ENCODE data around the gene MEGF10. TPM values are rescaled to one million over a fixed set of nuclear protein-coding genes. Genes with fewer than 3 reads are reported as not detected.
"Not testable (repeated sequence)": the region's sequence is repeated elsewhere in the genome, so short reads cannot be mapped to it uniquely, and the experiment has no call there.

The MEGF10 gene
- total RNA-seq, 2 experiments from 2014 or later = not detected

- no peaks in the 10 kb centered on the region for H3K4me1 Mint-ChIP-seq (ENCODE audit: low read depth)
- ChIA-PET POLR2A (no interaction called here), CTCF (no interaction called here)
- no peaks in the 10 kb centered on the region for H3K9me3 Mint-ChIP-seq (ENCODE audit: insufficient read depth)
- no peak overlapping the region for H3K27ac Mint-ChIP-seq
- ATAC-seq (no peak), DNase-seq (no peak)
- H3K36me3 Mint-ChIP-seq (ENCODE audit: low read depth) = no peaks in the 10 kb centered on the region
- no peak overlapping the region for H3K4me3 Mint-ChIP-seq
- H3K27me3 Mint-ChIP-seq (ENCODE audit: low read depth) = peaks cover 67% of the 10 kb centered on the region
Observed at GRCh38 chr5:127288676-127289075, 1.9 kb upstream of the MEGF10 start.

GRCh38 chr5:127290946-127291693 is 524 bp downstream of the MEGF10 start:
- peaks cover 62% of the 10 kb centered on the region for H3K27me3 Mint-ChIP-seq (ENCODE audit: low read depth)
- H3K4me3 Mint-ChIP-seq = no peak overlapping the region
- no peaks in the 10 kb centered on the region for H3K36me3 Mint-ChIP-seq (ENCODE audit: low read depth)
- ATAC-seq (no peak), DNase-seq (no peak)
- no peaks in the 10 kb centered on the region for H3K4me1 Mint-ChIP-seq (ENCODE audit: low read depth)
- POLR2A ChIA-PET = no interaction called here
- CTCF ChIA-PET = interaction anchor here (4.0 kb wide), 1 partner anchor 23 kb away, joined by 14 read pairs; no protein-coding TSS in a partner anchor
- no peak overlapping the region for H3K27ac Mint-ChIP-seq
- no peaks in the 10 kb centered on the region for H3K9me3 Mint-ChIP-seq (ENCODE audit: insufficient read depth)

GRCh38 chr5:127292030-127292735 is 1.6 kb downstream of the MEGF10 start:
- H3K9me3 Mint-ChIP-seq (ENCODE audit: insufficient read depth) = no peaks in the 10 kb centered on the region
- no peak overlapping the region for H3K4me3 Mint-ChIP-seq
- ChIA-PET POLR2A (no interaction called here), CTCF (interaction anchor here (0.6 to 4.0 kb wide), 2 partner anchors 21 to 200 kb away, joined by 3 to 14 read pairs; no protein-coding TSS in a partner anchor)
- peaks cover 63% of the 10 kb centered on the region for H3K27me3 Mint-ChIP-seq (ENCODE audit: low read depth)
- no peak for DNase-seq
- no peaks in the 10 kb centered on the region for H3K4me1 Mint-ChIP-seq (ENCODE audit: low read depth)
- no peak for ATAC-seq
- H3K27ac Mint-ChIP-seq = no peak overlapping the region
- no peaks in the 10 kb centered on the region for H3K36me3 Mint-ChIP-seq (ENCODE audit: low read depth)

- H3K9me3 Mint-ChIP-seq (ENCODE audit: insufficient read depth) = no peaks in the 10 kb centered on the region
- ChIA-PET POLR2A (no interaction called here), CTCF (interaction anchor here (4.0 kb wide), 1 partner anchor 20 kb away, joined by 14 read pairs; no protein-coding TSS in a partner anchor)
- no peak overlapping the region for H3K4me3 Mint-ChIP-seq
- ATAC-seq (no peak), DNase-seq (no peak)
- peaks cover 60% of the 10 kb centered on the region for H3K27me3 Mint-ChIP-seq (ENCODE audit: low read depth)
- no peaks in the 10 kb centered on the region for H3K4me1 Mint-ChIP-seq (ENCODE audit: low read depth)
- no peaks in the 10 kb centered on the region for H3K36me3 Mint-ChIP-seq (ENCODE audit: low read depth)
- no peak overlapping the region for H3K27ac Mint-ChIP-seq
Observed at GRCh38 chr5:127293373-127293772, 2.8 kb downstream of the MEGF10 start.

- no peaks in the 10 kb centered on the region for H3K4me1 Mint-ChIP-seq (ENCODE audit: low read depth)
- H3K36me3 Mint-ChIP-seq (ENCODE audit: low read depth) = no peaks in the 10 kb centered on the region
- POLR2A ChIA-PET = no interaction called here
- ATAC-seq (no peak), DNase-seq (no peak)
- no peak overlapping the region for H3K4me3 Mint-ChIP-seq
- H3K27ac Mint-ChIP-seq = no peak overlapping the region
- no peaks in the 10 kb centered on the region for H3K9me3 Mint-ChIP-seq (ENCODE audit: insufficient read depth)
- peaks cover 51% of the 10 kb centered on the region for H3K27me3 Mint-ChIP-seq (ENCODE audit: low read depth)
- CTCF ChIA-PET = interaction anchor here (0.7 to 4.0 kb wide), 2 partner anchors 19 to 515 kb away, joined by 3 to 14 read pairs; no protein-coding TSS in a partner anchor
Observed at GRCh38 chr5:127294829-127295228, 4.2 kb downstream of the MEGF10 start.

GRCh38 chr5:127295454-127295853 is 4.9 kb downstream of the MEGF10 start:
- H3K4me1 Mint-ChIP-seq (ENCODE audit: low read depth) = no peaks in the 10 kb centered on the region
- no peaks in the 10 kb centered on the region for H3K9me3 Mint-ChIP-seq (ENCODE audit: insufficient read depth)
- H3K36me3 Mint-ChIP-seq (ENCODE audit: low read depth) = no peaks in the 10 kb centered on the region
- no peak overlapping the region for H3K27ac Mint-ChIP-seq
- no peak for DNase-seq
- no peak overlapping the region for H3K4me3 Mint-ChIP-seq
- ATAC-seq = no peak
- H3K27me3 Mint-ChIP-seq (ENCODE audit: low read depth) = peaks cover 44% of the 10 kb centered on the region
- CTCF ChIA-PET = interaction anchor here (0.7 kb wide), 1 partner anchor 516 kb away, joined by 3 read pairs; no protein-coding TSS in a partner anchor
- POLR2A ChIA-PET = no interaction called here

GRCh38 chr5:127296321-127296720 is 5.7 kb downstream of the MEGF10 start:
- DNase-seq (no peak), ATAC-seq (no peak)
- peaks cover 39% of the 10 kb centered on the region for H3K27me3 Mint-ChIP-seq (ENCODE audit: low read depth)
- no peaks in the 10 kb centered on the region for H3K9me3 Mint-ChIP-seq (ENCODE audit: insufficient read depth)
- no peak overlapping the region for H3K27ac Mint-ChIP-seq
- ChIA-PET POLR2A (no interaction called here), CTCF (no interaction called here)
- H3K36me3 Mint-ChIP-seq (ENCODE audit: low read depth) = no peaks in the 10 kb centered on the region
- no peak overlapping the region for H3K4me3 Mint-ChIP-seq
- H3K4me1 Mint-ChIP-seq (ENCODE audit: low read depth) = no peaks in the 10 kb centered on the region

- peaks cover 33% of the 10 kb centered on the region for H3K27me3 Mint-ChIP-seq (ENCODE audit: low read depth)
- DNase-seq; H3K27ac Mint-ChIP-seq; H3K36me3 Mint-ChIP-seq (ENCODE audit: low read depth); CTCF ChIA-PET; ATAC-seq; POLR2A ChIA-PET; H3K4me1 Mint-ChIP-seq (ENCODE audit: low read depth); H3K9me3 Mint-ChIP-seq (ENCODE audit: insufficient read depth); H3K4me3 Mint-ChIP-seq: not testable (repeated sequence)
Observed at GRCh38 chr5:127296894-127297293, 6.3 kb downstream of the MEGF10 start.

GRCh38 chr5:127297348-127298035 is 6.9 kb downstream of the MEGF10 start:
- POLR2A ChIA-PET = no interaction called here

GRCh38 chr5:127298036-127298429 is 7.4 kb downstream of the MEGF10 start:
- Mint-ChIP-seq H3K27ac (no peak overlapping the region), H3K27me3 (ENCODE audit: low read depth) (peaks cover 34% of the 10 kb centered on the region)

More at GRCh38 chr5:127297348-127298035, 6.9 kb downstream of the MEGF10 start:
- Mint-ChIP-seq H3K9me3 (ENCODE audit: insufficient read depth) (no peaks in the 10 kb centered on the region), H3K27me3 (ENCODE audit: low read depth) (peaks cover 32% of the 10 kb centered on the region), H3K4me3 (no peak overlapping the region), H3K27ac (no peak overlapping the region), H3K4me1 (ENCODE audit: low read depth) (no peaks in the 10 kb centered on the region), H3K36me3 (ENCODE audit: low read depth) (no peaks in the 10 kb centered on the region)
- CTCF ChIA-PET = no interaction called here
- DNase-seq = no peak
- no peak for ATAC-seq

GRCh38 chr5:127298656-127299055 is 8.1 kb downstream of the MEGF10 start:
- H3K27me3 Mint-ChIP-seq (ENCODE audit: low read depth) = peaks cover 28% of the 10 kb centered on the region
- no peak overlapping the region for H3K27ac Mint-ChIP-seq
- DNase-seq (no peak), ATAC-seq (no peak)
- no peaks in the 10 kb centered on the region for H3K36me3 Mint-ChIP-seq (ENCODE audit: low read depth)
- ChIA-PET POLR2A (no interaction called here), CTCF (no interaction called here)
- no peaks in the 10 kb centered on the region for H3K9me3 Mint-ChIP-seq (ENCODE audit: insufficient read depth)
- H3K4me1 Mint-ChIP-seq (ENCODE audit: low read depth) = no peaks in the 10 kb centered on the region
- no peak overlapping the region for H3K4me3 Mint-ChIP-seq

More at GRCh38 chr5:127298036-127298429, 7.4 kb downstream of the MEGF10 start:
- DNase-seq = no peak
- ChIA-PET CTCF (no interaction called here), POLR2A (no interaction called here)
- Mint-ChIP-seq H3K4me3 (no peak overlapping the region), H3K36me3 (ENCODE audit: low read depth) (no peaks in the 10 kb centered on the region), H3K4me1 (ENCODE audit: low read depth) (no peaks in the 10 kb centered on the region), H3K9me3 (ENCODE audit: insufficient read depth) (no peaks in the 10 kb centered on the region)
- no peak for ATAC-seq

GRCh38 chr5:127299678-127300077 is 9.1 kb downstream of the MEGF10 start:
- Mint-ChIP-seq H3K9me3 (ENCODE audit: insufficient read depth) (no peaks in the 10 kb centered on the region), H3K4me1 (ENCODE audit: low read depth) (no peaks in the 10 kb centered on the region), H3K27me3 (ENCODE audit: low read depth) (peaks cover 22% of the 10 kb centered on the region), H3K4me3 (no peak overlapping the region), H3K36me3 (ENCODE audit: low read depth) (no peaks in the 10 kb centered on the region), H3K27ac (no peak overlapping the region)
- DNase-seq (no peak), ATAC-seq (no peak)
- POLR2A ChIA-PET = no interaction called here
- CTCF ChIA-PET = no interaction called here
